Neural progenitor cell (in vitro differentiated cells): ENCODE results near the gene EYS. TPM values are rescaled to one million over a fixed set of nuclear protein-coding genes. Genes with fewer than 3 reads are reported as not detected.
"Not testable (repeated sequence)": the region's sequence is repeated elsewhere in the genome, so short reads cannot be mapped to it uniquely, and the experiment has no call there.

Experiments
- DNase-seq: peaks from one replicate; pipeline ENCODE4 v3.0.0-alpha.2; 2016; ENCODE audit warnings: low spot score
- H2AFZ ChIP-seq: fragments of 200-600 bp; sonication (generic); replicated peaks from 2 replicates; pipeline ENCODE4 v1.6.1; 2016; ENCODE audit warnings: antibody characterized with exemption
- H3F3A ChIP-seq: fragments of 200-600 bp; sonication (generic); 2 replicates; pipeline ENCODE4 v1.6.1; 2016; ENCODE audit warnings: antibody characterized with exemption, low read depth
- H3K27ac ChIP-seq: fragments of 200-600 bp; sonication (generic); 2 replicates; pipeline ENCODE4 v1.5.1; 2016; ENCODE audit warnings: mild to moderate bottlenecking
- H3K27me3 ChIP-seq: fragments of 200-600 bp; sonication (generic); 2 replicates; pipeline ENCODE4 v1.6.1; 2016; ENCODE audit warnings: mild to moderate bottlenecking, moderate library complexity
- H3K36me3 ChIP-seq: fragments of 200-600 bp; sonication (generic); 2 replicates; pipeline ENCODE4 v1.5.1; 2016
- H3K4me1 ChIP-seq: fragments of 200-600 bp; sonication (generic); 2 replicates; pipeline ENCODE4 v1.6.1; 2016; ENCODE audit warnings: mixed run types
- H3K4me2 ChIP-seq: fragments of 200-600 bp; sonication (generic); 2 replicates; pipeline ENCODE4 v1.6.1; 2016
- H3K4me3 ChIP-seq: fragments of 200-600 bp; sonication (generic); 2 replicates; pipeline ENCODE4 v1.5.1; 2016
- H3K79me2 ChIP-seq: fragments of 200-600 bp; sonication (generic); 2 replicates; pipeline ENCODE4 v1.6.1; 2016; ENCODE audit warnings: low read depth
- H3K9ac ChIP-seq: fragments of 200-600 bp; sonication (generic); 2 replicates; pipeline ENCODE4 v1.6.1; 2016
- H3K9me3 ChIP-seq: fragments of 200-600 bp; sonication (generic); 2 replicates; pipeline ENCODE4 v1.5.1; 2016; ENCODE audit warnings: low read depth
- H4K20me1 ChIP-seq: fragments of 200-600 bp; sonication (generic); 2 replicates; pipeline ENCODE4 v1.6.1; 2016; ENCODE audit warnings: low read depth
- H3K27ac Mint-ChIP-seq: 3 replicates; pipeline ENCODE4 v1.8.0; 2021; ENCODE audit warnings: mixed read lengths
- H3K27me3 Mint-ChIP-seq: 2 replicates; pipeline ENCODE4 v1.8.0; 2022; ENCODE audit warnings: low read depth, mild to moderate bottlenecking, inconsistent platforms, moderate library complexity, mixed read lengths; ENCODE audit not compliant: insufficient read depth
- H3K36me3 Mint-ChIP-seq: 3 replicates; pipeline ENCODE4 v1.8.0; 2021; ENCODE audit warnings: mixed read lengths
- H3K4me1 Mint-ChIP-seq: 3 replicates; pipeline ENCODE4 v1.8.0; 2021; ENCODE audit warnings: mixed read lengths
- H3K4me3 Mint-ChIP-seq: 3 replicates; pipeline ENCODE4 v1.8.0; 2021; ENCODE audit warnings: mild to moderate bottlenecking, moderate library complexity, mixed read lengths
- H3K9me3 Mint-ChIP-seq: 3 replicates; pipeline ENCODE4 v1.8.0; 2020; ENCODE audit warnings: mixed read lengths
- CTCF ChIP-seq: fragments of 200-600 bp; sonication (generic); IDR thresholded peaks from 2 replicates; pipeline ENCODE4 v1.5.1; 2017; ENCODE audit warnings: antibody characterized with exemption, mild to moderate bottlenecking
- EZH2 ChIP-seq: fragments of 200-600 bp; sonication (generic); IDR thresholded peaks from 2 replicates; pipeline ENCODE4 v1.6.1; 2017; ENCODE audit warnings: antibody characterized with exemption, mild to moderate bottlenecking, moderate library complexity
- EZH2phosphoT487 ChIP-seq: fragments of 200-600 bp; sonication (generic); IDR thresholded peaks from 2 replicates; pipeline ENCODE4 v1.6.1; 2017; ENCODE audit warnings: antibody characterized with exemption
- total RNA-seq: library from RNA; depleted of rRNA; stranded (reverse); fragments of >200 nt; gene quantifications from 2 replicates; pipeline ENCODE4 v1.2.3, GENCODE V29; 2015; ENCODE audit warnings: low replicate concordance

Gene EYS
- total RNA-seq, 1 donor from 2014 or later, result not detected

- H3K9me3 Mint-ChIP-seq, result no peaks in the 10 kb centered on the region
- H3K4me1 ChIP-seq, result no peaks in the 10 kb centered on the region
- no peak overlapping the region for H3K4me2 ChIP-seq
- H3K36me3 Mint-ChIP-seq, result no peaks in the 10 kb centered on the region
- no peaks in the 10 kb centered on the region for H3K36me3 ChIP-seq
- no peak for DNase-seq
- H3K4me3 Mint-ChIP-seq, result no peak overlapping the region
- H2AFZ ChIP-seq, result no peak overlapping the region
- H4K20me1 ChIP-seq, result no peaks in the 10 kb centered on the region
- H3K27ac Mint-ChIP-seq, result no peak overlapping the region
- no peaks in the 10 kb centered on the region for H3K4me1 Mint-ChIP-seq
- H3K9ac ChIP-seq, result no peak overlapping the region
- H3F3A ChIP-seq, result no peaks in the 10 kb centered on the region
- H3K9me3 ChIP-seq, result no peaks in the 10 kb centered on the region
- no peak for TF ChIP-seq EZH2
- no peak for TF ChIP-seq EZH2phosphoT487
- no peak for TF ChIP-seq CTCF
- no peak overlapping the region for H3K4me3 ChIP-seq
- H3K27me3 Mint-ChIP-seq, result no peaks in the 10 kb centered on the region
- H3K27ac ChIP-seq, result no peak overlapping the region
- H3K79me2 ChIP-seq, result no peaks in the 10 kb centered on the region
- no peaks in the 10 kb centered on the region for H3K27me3 ChIP-seq
Measured at GRCh38 chr6:63897952-63898351, 1809.1 kb downstream of the EYS start.

GRCh38 chr6:63897459-63897858 is 1809.6 kb downstream of the EYS start:
- no peaks in the 10 kb centered on the region for H3K79me2 ChIP-seq
- no peaks in the 10 kb centered on the region for H3K4me1 ChIP-seq
- DNase-seq, result no peak
- no peak overlapping the region for H3K4me3 ChIP-seq
- H3K9ac ChIP-seq, result no peak overlapping the region
- no peaks in the 10 kb centered on the region for H3F3A ChIP-seq
- H3K4me1 Mint-ChIP-seq, result no peaks in the 10 kb centered on the region
- H3K4me3 Mint-ChIP-seq, result no peak overlapping the region
- H3K4me2 ChIP-seq, result no peak overlapping the region
- no peaks in the 10 kb centered on the region for H3K36me3 ChIP-seq
- no peaks in the 10 kb centered on the region for H3K27me3 ChIP-seq
- no peaks in the 10 kb centered on the region for H3K9me3 Mint-ChIP-seq
- H3K36me3 Mint-ChIP-seq, result no peaks in the 10 kb centered on the region
- no peaks in the 10 kb centered on the region for H4K20me1 ChIP-seq
- no peak overlapping the region for H2AFZ ChIP-seq
- H3K27me3 Mint-ChIP-seq, result no peaks in the 10 kb centered on the region
- TF ChIP-seq CTCF (no peak), EZH2 (no peak), EZH2phosphoT487 (no peak)
- H3K9me3 ChIP-seq, result no peaks in the 10 kb centered on the region
- no peak overlapping the region for H3K27ac ChIP-seq
- H3K27ac Mint-ChIP-seq, result no peak overlapping the region

GRCh38 chr6:63888416-63888815 is 1818.6 kb downstream of the EYS start:
- no peak overlapping the region for H3K4me2 ChIP-seq
- H3K9me3 Mint-ChIP-seq, result peaks cover 6% of the 10 kb centered on the region
- no peak overlapping the region for H3K4me3 ChIP-seq
- H3K27me3 ChIP-seq, result no peaks in the 10 kb centered on the region
- no peak overlapping the region for H2AFZ ChIP-seq
- H3F3A ChIP-seq, result no peaks in the 10 kb centered on the region
- no peaks in the 10 kb centered on the region for H3K4me1 Mint-ChIP-seq
- no peaks in the 10 kb centered on the region for H3K36me3 Mint-ChIP-seq
- H3K36me3 ChIP-seq, result no peaks in the 10 kb centered on the region
- H3K9me3 ChIP-seq, result no peaks in the 10 kb centered on the region
- no peaks in the 10 kb centered on the region for H3K4me1 ChIP-seq
- H3K27ac ChIP-seq, result no peak overlapping the region
- H3K9ac ChIP-seq, result no peak overlapping the region
- H3K4me3 Mint-ChIP-seq, result no peak overlapping the region
- no peaks in the 10 kb centered on the region for H3K79me2 ChIP-seq
- no peak overlapping the region for H3K27ac Mint-ChIP-seq
- TF ChIP-seq EZH2, result no peak
- no peak for TF ChIP-seq CTCF
- no peak for DNase-seq
- H4K20me1 ChIP-seq, result no peaks in the 10 kb centered on the region
- H3K27me3 Mint-ChIP-seq, result peaks cover 3% of the 10 kb centered on the region

GRCh38 chr6:63887804-63888203 is 1819.2 kb downstream of the EYS start:
- not testable (repeated sequence) for H3K4me1 Mint-ChIP-seq, H3K27me3 Mint-ChIP-seq, H3K9me3 ChIP-seq, H3K36me3 Mint-ChIP-seq, H3K27ac ChIP-seq, H3K9ac ChIP-seq, DNase-seq, H3K79me2 ChIP-seq, H3F3A ChIP-seq, H3K36me3 ChIP-seq, H3K4me1 ChIP-seq, H3K4me3 Mint-ChIP-seq, H3K9me3 Mint-ChIP-seq, H4K20me1 ChIP-seq, H3K27me3 ChIP-seq, H3K27ac Mint-ChIP-seq, H3K4me3 ChIP-seq, H3K4me2 ChIP-seq, H2AFZ ChIP-seq
